HL-60 (cell line): Measurements from ENCODE around the gene TRIM63.

Experiments
- DNase-seq, 2 experiments: peaks; one replicate each; pipeline ENCODE4 v3.0.0-alpha.2; 2010 to 2020; ENCODE audit warnings: low read depth in 1 of 2, low spot score in 1 of 2
- H3K27ac ChIP-seq: fragments of 250-450 bp; sonication (Bioruptor Pico); replicated peaks from 2 replicates; pipeline ENCODE4 v1.5.1; 2020; ENCODE audit warnings: mild to moderate bottlenecking, moderate library complexity
- H3K27me3 ChIP-seq: fragments of 250-450 bp; sonication (Bioruptor Pico); 2 replicates; pipeline ENCODE4 v1.5.1; 2021; ENCODE audit warnings: mild to moderate bottlenecking, moderate library complexity; ENCODE audit not compliant: insufficient read depth, poor library complexity, severe bottlenecking
- H3K4me3 ChIP-seq: replicated peaks from 2 replicates; pipeline ENCODE4 v1.5.1; 2011; ENCODE audit warnings: mild to moderate bottlenecking, control low read depth, low read length; ENCODE audit not compliant: insufficient read depth
- CTCF ChIP-seq: IDR thresholded peaks from one replicate; pipeline ENCODE4 v1.5.1; 2011; ENCODE audit warnings: low read length, control low read depth, inconsistent platforms; ENCODE audit not compliant: insufficient read depth
- GABPA ChIP-seq: IDR thresholded peaks from 2 replicates; pipeline ENCODE4 v1.6.1; 2012; ENCODE audit warnings: low read depth
- POLR2AphosphoS5 ChIP-seq: IDR thresholded peaks from 2 replicates; pipeline ENCODE4 v1.6.1; 2012; ENCODE audit warnings: low read depth
- SPI1 ChIP-seq: IDR thresholded peaks from 2 replicates; pipeline ENCODE4 v1.6.1; 2012; ENCODE audit warnings: low read depth, mild to moderate bottlenecking, borderline replicate concordance
- TF ChIP-seq, protein P1 (sequence below): IDR thresholded peaks from 2 replicates; pipeline ENCODE4 v1.6.1; 2012; ENCODE audit warnings: low read depth; ENCODE audit not compliant: insufficient replicate concordance

Gene TRIM63

GRCh38 chr1:26020330-26020768, 47.1 kb downstream of the TRIM63 start:
- no peak for TF ChIP-seq GABPA
- TF ChIP-seq SPI1 = no peak
- TF ChIP-seq, protein P1, sequence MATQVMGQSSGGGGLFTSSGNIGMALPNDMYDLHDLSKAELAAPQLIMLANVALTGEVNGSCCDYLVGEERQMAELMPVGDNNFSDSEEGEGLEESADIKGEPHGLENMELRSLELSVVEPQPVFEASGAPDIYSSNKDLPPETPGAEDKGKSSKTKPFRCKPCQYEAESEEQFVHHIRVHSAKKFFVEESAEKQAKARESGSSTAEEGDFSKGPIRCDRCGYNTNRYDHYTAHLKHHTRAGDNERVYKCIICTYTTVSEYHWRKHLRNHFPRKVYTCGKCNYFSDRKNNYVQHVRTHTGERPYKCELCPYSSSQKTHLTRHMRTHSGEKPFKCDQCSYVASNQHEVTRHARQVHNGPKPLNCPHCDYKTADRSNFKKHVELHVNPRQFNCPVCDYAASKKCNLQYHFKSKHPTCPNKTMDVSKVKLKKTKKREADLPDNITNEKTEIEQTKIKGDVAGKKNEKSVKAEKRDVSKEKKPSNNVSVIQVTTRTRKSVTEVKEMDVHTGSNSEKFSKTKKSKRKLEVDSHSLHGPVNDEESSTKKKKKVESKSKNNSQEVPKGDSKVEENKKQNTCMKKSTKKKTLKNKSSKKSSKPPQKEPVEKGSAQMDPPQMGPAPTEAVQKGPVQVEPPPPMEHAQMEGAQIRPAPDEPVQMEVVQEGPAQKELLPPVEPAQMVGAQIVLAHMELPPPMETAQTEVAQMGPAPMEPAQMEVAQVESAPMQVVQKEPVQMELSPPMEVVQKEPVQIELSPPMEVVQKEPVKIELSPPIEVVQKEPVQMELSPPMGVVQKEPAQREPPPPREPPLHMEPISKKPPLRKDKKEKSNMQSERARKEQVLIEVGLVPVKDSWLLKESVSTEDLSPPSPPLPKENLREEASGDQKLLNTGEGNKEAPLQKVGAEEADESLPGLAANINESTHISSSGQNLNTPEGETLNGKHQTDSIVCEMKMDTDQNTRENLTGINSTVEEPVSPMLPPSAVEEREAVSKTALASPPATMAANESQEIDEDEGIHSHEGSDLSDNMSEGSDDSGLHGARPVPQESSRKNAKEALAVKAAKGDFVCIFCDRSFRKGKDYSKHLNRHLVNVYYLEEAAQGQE = no peak
- TF ChIP-seq CTCF = no peak
- TF ChIP-seq POLR2AphosphoS5 = no peak
- Histone ChIP-seq H3K4me3 (no peak overlapping the region), H3K27ac (no peak overlapping the region), H3K27me3 (no peaks in the 10 kb centered on the region)
- DNase-seq = no peak

DNA sequence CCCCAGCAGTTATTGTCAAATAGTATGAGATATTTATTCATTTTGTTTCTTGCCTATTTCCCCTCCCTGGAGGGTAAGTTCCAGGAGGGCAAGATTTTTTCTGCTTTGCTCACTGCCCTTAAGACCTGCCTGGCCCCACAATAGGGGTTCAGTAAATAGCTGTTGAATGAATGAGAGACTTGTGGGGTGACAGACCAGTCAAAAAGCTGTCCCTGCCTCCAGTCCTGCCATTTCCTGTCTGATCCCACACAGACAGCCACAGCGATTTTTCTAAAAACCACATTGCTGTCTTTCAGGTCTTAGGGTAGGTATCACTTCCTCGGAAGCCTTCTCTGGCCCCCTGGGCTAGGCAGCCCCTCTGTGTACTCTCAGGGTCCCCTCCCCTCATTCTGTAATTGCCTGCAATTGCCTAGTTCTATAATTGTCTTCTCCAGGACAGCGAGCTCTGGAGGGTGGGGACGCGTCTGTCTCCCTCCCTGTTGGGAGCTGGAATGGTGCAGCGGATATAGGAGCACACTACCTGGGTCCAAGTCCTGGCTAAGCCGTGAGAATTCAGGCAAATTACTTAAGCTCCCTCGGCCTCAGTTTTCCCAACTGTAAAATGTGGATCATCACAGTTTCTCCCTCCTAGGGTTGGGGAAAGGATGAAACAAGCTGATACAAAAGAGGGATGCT, 47.7 kb downstream of the TRIM63 start:
- TF ChIP-seq POLR2AphosphoS5 (no peak), CTCF (no peak), SPI1 (0 out of 2 replicates have a peak, but pooled peaks have one; percentile 6), GABPA (no peak)
- no peak overlapping the region for H3K27ac ChIP-seq
- no peak for DNase-seq

GRCh38 chr1:26017606-26018005, 49.8 kb downstream of the TRIM63 start:
- DNase-seq = no peak
- Histone ChIP-seq H3K4me3 (no peak overlapping the region), H3K27me3 (no peaks in the 10 kb centered on the region), H3K27ac (no peak overlapping the region)
- TF ChIP-seq CTCF (no peak), GABPA (no peak), POLR2AphosphoS5 (no peak), SPI1 (no peak)
- TF ChIP-seq, protein P1 = no peak

More for the DNA sequence above, 47.7 kb downstream of the TRIM63 start:
- no peak overlapping the region for H3K4me3 ChIP-seq
- H3K27me3 ChIP-seq = no peaks in the 10 kb centered on the region
